ENCODE data around the gene CATSPERD.
A peak's percentile ranks its signal among the peaks of the same experiment; 100 is the strongest.

Gene CATSPERD

GRCh38 chr19:5809053-5809452 lies 88.6 kb downstream of the CATSPERD start:
- DNase-seq: no peak

DNA sequence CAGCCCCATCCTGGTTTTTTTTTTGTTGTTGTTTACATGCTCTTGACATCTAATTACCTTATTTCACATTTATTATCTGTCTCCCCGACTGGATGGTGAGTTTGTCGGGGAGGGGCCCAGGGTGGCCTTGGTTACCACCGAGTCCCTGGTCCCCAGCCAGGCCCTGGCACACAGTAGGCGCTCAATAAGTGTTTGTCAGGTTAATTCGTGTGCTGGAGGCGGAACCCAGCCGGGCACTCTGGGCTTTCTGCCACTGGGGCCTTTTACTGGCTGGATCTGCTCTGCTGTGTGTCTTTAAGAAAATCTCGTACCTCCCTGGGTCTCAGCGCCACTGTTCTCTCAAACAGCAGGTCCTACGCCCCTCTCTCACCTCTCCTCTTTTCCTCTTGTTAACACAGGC lies 89.0 kb downstream of the CATSPERD start:
- no peak for DNase-seq

DNA sequence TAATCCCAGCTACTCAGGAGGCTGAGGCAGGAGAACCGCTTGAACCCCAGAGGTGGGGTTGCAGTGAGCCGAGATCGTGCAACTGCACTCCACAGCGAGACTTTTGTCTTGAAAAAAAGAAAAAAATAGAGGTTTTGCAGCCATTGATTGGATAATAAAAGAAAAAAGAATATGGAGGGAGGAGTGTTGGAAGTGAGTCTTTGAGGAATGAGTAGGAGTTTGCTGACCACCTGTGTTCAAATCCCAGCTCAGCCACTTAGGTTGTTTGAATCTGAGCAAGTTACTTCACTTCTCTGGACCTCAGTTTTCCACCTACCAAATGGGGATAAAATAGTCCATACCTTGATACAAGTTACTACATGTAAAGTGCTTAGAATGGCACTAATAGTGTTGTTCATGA lies 90.7 kb downstream of the CATSPERD start:
- no peak for DNase-seq

GRCh38 chr19:5814123-5814851 lies 93.8 kb downstream of the CATSPERD start:
- DNase-seq: no peak

DNA sequence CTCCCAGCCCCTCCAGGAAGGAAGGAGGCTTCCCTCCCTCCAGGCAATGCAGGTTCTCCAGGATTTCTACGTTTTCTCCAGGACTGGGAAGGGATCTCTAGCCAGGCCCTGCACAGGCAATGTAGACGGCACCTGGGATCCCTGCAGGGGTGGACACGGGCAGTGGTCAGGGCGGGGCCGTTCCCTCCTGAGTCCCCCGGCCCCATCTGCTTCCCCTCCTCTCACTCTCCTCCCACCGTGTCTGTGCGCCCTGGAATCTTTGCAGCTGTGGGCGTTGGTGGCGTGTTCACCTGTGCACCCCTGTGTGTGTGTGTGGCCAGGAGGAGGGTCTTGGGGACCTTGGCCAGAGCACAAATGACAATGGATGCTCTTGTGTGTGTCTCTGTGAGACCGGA lies 94.4 kb downstream of the CATSPERD start:
- DNase-seq: no peak

GRCh38 chr19:5817218-5817617 lies 96.8 kb downstream of the CATSPERD start:
- no peak for DNase-seq

DNA sequence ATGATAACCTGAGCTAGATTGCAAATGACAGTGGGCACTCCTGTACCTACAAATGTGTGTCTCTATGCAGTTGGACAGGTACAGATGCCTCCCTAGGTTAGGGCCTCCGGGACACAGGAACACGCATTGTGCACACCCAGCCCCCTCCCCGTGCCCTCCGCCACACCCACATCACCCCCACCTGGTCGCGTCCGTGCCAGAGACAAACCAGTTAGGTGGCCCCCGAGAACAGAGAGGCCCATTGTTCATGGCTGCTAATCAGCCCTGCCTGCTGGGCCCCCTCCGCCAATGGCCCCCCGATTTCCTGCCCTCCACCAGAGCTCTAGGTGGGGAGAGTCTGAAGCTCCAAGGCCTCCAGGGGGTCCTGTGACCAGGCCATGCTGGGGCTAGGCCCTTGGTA lies 98.2 kb downstream of the CATSPERD start:
- DNase-seq: no peak

DNA sequence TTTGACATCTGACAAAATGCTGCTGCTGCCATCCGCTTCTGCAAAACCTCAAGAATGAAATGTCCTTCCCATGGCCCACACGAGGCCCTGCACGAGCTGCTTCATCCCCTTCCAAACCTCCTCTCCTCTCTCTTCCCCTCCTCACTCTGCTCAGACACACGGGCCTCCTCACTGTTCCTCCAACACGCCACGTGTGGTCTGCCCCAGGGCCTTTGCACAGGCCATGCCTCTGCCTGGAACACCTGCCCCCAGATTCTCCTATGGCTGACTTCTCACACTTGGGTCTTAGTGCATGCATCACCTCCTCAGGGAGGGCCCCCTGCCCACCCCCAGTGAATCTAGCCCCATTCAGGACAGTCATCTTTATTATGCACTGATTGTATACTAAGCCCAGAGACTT lies 100.3 kb downstream of the CATSPERD start:
- no peak for DNase-seq

DNA sequence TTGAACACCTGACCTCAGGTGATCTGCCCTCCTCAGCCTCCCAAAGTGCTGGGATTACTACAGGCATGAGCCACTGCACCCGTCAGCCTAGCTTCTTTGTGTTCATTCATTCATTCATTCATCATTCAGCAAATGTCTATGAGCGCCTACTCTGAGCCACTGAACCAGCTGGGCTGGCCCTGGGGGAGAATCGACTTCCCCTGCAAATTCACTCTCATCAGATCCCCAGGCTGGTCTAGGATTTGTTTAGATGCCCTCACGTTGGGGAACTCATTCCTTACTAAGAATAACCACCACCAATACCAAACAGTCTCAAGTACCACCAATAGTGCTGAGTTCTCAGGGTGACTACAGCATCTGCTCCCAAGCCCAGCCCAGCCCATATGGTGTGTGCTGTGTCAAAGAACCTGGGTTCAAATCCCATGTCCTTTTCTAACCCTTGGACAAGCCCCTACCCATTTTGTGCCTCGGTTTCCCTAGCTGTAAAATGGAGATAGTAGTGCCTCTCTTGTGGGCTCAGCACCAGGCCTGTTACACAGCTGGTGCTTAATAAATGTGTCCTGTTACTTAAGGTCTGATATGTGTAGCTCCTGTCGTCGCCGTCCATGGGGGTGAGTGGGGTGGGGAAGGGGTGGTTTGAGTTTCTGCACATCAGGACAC lies 101.2 kb downstream of the CATSPERD start:
- no peak for DNase-seq

DNA sequence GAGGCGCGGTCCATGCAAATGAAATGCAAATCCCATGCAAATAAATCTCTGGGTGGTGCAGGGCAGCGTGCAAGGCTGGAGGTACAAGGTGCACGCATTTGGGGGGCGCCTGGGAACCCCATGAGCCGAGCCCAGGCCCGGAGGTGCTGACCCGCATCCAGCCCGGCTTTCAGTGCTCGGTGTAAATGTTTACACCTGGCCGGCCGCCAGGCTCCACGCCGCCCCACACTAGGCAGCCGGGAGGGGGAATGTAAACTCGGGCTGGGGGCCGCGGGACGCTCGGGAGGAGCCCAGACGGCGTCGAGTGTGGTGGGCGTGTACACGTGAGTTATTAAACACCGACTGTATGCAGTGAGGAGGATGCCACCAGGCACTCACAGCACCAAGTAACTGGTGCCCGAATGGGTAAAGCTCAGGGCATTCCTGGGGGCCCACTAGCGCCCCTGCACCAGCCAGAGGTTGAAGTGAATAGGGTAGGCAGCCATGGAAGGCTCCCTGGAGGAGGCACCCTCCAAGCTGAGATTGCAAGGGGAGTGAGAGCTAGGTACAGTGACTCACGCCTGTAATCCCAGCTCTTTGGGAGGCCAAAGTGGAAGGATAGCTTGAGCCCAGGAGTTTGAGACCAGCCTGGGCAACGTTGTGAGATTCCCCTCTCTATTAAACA lies 101.9 kb downstream of the CATSPERD start:
- no peak for DNase-seq

DNA sequence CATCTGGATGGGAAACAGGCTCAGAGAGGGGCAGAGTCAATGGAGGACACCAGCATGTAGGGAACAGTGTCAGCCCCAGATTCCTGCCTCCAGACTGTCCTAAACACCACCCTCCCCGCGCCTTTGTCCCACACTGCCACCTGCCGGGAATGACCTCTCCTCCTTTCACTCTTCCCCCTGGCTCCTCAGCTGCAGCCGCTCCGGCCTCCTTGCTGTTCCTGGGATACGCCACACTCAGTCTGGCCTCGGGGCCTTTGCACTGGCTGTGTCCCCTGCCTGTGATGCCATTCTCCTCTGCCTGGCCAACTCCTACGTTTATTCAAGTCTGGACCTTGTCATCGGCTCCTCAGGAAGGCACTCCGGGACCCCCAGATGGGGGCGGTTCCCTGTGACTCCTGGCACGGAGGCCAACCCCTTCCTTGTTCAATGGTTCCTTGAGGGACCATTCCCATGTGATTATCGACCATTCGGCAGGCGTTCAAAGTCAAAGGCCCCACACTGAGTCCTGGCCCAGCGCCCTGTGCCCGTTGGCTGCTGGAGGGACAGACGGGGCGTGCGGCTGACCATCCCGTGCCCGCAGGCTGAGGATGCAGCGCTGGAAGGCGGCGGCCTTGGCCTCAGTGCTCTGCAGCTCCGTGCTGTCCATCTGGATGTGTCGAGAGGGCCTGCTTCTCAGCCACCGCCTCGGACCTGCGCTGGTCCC lies 103.3 kb downstream of the CATSPERD start:
- no peak for DNase-seq

DNA sequence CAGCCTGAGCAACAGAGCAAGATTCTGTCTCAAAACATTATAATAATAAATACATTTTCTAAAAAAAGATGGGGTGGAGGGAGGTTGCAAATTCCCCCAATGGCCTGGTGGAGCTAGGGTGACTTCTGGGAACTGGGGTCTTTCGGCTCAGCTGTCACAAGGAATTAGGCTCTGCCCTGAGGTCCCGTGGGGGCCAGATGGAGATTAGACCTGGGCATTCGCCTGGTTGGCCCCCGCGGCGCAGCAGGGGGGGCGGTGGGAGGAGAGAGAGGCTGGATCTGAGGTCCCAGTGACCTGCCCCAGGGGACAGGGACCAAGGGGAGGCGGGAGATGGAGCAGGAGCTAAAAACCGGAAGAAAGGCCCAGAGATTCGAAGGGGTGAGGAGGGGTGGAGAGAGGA lies 104.3 kb downstream of the CATSPERD start:
- no peak for DNase-seq

DNA sequence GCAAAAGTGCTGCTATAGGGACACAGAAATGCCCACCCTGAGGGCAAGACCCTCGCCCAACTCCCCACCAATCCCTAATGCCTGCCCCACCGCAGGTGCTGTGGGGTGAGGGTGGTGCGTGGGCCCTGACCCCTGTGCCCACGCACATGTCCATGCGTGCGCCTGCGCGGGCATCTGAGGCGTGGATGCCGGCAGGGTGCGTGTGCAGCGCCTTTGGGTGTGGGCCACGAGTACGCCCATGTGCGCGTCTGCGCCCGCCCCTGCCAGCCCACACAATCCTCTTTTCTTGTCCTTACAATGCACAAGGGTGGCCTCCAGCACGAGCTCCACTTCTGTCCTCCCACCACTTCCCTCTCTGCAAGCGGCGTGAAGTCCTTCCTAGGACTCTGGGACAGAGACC lies 104.7 kb downstream of the CATSPERD start:
- no peak for DNase-seq

DNA sequence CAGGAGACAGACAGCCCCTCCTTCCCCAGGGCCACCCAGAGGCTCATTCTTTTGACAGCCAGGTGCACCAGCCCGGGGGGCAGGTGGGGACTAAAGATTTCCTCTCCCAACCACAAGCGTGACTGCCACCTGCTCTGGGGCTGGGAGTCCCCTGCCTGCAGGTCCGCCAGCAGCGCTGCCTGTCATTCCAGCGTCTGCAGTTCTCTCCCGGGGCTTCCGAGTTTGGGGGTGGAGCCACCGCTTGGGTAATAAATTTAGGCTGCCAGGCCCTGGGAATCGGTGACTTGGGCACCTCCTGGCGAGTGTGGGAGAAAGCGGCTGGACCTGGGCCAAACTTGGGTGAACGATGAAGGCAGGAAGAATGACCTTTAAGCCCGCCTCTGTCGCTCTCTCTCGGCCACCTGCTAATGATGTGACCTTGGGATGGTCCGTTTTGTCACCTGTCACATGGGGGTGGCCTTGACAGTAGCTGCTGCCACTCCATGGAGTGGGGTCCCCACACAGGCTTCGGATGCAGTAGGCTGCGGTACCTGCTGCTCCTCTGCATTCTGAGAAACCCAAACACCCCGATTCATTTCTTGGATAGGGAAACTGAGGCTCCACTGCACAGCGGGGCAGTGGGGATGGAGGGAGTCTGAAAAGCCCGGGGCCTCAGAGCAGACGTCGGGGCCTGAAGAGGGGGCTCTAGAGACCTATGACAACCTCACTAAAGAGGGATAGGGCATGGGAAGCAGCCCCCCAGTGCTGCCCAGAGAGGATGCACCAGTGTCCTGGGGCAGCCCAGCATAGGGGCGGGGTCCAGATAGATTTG lies 106.3 kb downstream of the CATSPERD start:
- no peak for DNase-seq

- no peak for DNase-seq
Measured at GRCh38 chr19:5827342-5827890, 107.0 kb downstream of the CATSPERD start.

DNA sequence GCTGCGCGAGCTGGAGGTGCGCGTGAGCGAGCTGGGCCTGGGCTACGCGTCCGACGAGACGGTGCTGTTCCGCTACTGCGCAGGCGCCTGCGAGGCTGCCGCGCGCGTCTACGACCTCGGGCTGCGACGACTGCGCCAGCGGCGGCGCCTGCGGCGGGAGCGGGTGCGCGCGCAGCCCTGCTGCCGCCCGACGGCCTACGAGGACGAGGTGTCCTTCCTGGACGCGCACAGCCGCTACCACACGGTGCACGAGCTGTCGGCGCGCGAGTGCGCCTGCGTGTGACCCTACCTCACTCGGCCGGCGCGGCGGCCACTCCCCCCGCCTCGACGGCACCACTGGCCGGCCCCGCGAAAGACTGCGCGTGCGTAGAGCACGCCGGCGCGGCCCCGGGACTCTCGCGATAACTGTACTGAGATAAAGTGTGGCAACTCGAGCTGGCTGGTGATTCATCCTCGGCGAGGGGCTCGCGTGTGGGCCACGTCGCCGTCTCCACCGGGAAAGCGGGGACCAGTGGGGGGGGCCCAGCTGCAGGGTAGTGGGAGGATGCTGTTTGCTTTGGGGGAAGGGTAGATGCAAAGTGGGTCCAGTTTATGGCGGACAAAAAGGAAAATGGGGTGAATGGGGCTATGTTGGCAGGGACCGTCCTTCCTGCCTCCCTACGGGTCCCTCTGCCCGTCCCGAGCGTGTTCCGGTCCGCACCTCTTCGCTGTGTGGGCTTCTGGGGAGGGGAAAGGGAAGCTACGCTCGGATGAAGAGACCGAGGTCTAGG lies 107.6 kb downstream of the CATSPERD start:
- peak; percentile 96 to 98 for DNase-seq

Measured in stimulated activated CD4-positive, alpha-beta T cell treated with anti-CD3 and anti-CD28 coated beads, Interleukin-2, amount 100 ng/mL, for 48 hours (primary cell).